HG02973 (cell line): ENCODE data around the gene PRUNE2.
"Not testable (repeated sequence)": the region's sequence is repeated elsewhere in the genome, so short reads cannot be mapped to it uniquely, and the experiment has no call there.

Source experiments
- ATAC-seq: cut with Tn5 transposase; IDR thresholded peaks from one replicate; pipeline ENCODE4 v1.9.1; 2021; ENCODE audit warnings: moderate library complexity; ENCODE audit not compliant: unreplicated experiment

PRUNE2 gene

GRCh38 chr9:76905791-76906646 lies at the start of gene PRUNE2:
PRUNE2 (minus strand) TSS chr9:76906114; CDS start chr9:76905963, 151 bp downstream.
- ATAC-seq, result no peak

- not testable (repeated sequence) for ATAC-seq
Observed at GRCh38 chr9:76955406-76955805, 49.5 kb upstream of the PRUNE2 start.

GRCh38 chr9:76949865-76950264 lies 44.0 kb upstream of the PRUNE2 start:
- ATAC-seq, result no peak

GRCh38 chr9:76944011-76944410 lies 38.1 kb upstream of the PRUNE2 start:
- ATAC-seq, result no peak

- no peak for ATAC-seq
Observed at GRCh38 chr9:76943054-76943453, 37.1 kb upstream of the PRUNE2 start.

- no peak for ATAC-seq
Observed at GRCh38 chr9:76932757-76933156, 26.8 kb upstream of the PRUNE2 start.

- ATAC-seq, result no peak
Observed at GRCh38 chr9:76932265-76932664, 26.4 kb upstream of the PRUNE2 start.

- no peak for ATAC-seq
Observed at GRCh38 chr9:76927540-76928240, 21.8 kb upstream of the PRUNE2 start.

GRCh38 chr9:76926846-76927245 lies 20.9 kb upstream of the PRUNE2 start:
- no peak for ATAC-seq

GRCh38 chr9:76926324-76926741 lies 20.4 kb upstream of the PRUNE2 start:
- no peak for ATAC-seq

GRCh38 chr9:76921165-76921564 lies 15.3 kb upstream of the PRUNE2 start:
- ATAC-seq, result no peak

GRCh38 chr9:76917299-76917698 lies 11.4 kb upstream of the PRUNE2 start:
- no peak for ATAC-seq

- ATAC-seq, result no peak
Observed at GRCh38 chr9:76916231-76916630, 10.3 kb upstream of the PRUNE2 start.

GRCh38 chr9:76913467-76913866 lies 7.6 kb upstream of the PRUNE2 start:
- no peak for ATAC-seq

- no peak for ATAC-seq
Observed at GRCh38 chr9:76912636-76913275, 6.8 kb upstream of the PRUNE2 start.

- ATAC-seq, result no peak
Observed at GRCh38 chr9:76911971-76912370, 6.1 kb upstream of the PRUNE2 start.

GRCh38 chr9:76910861-76911260 lies 4.9 kb upstream of the PRUNE2 start:
- ATAC-seq, result no peak

GRCh38 chr9:76906647-76906975 lies 697 bp upstream of the PRUNE2 start:
- ATAC-seq, result no peak

- ATAC-seq, result no peak
Observed at GRCh38 chr9:76904661-76905457, 1.1 kb downstream of the PRUNE2 start.

GRCh38 chr9:76902395-76902794 lies 3.5 kb downstream of the PRUNE2 start:
- no peak for ATAC-seq

GRCh38 chr9:76901801-76902200 lies 4.1 kb downstream of the PRUNE2 start:
- ATAC-seq, result no peak
